K562 (cell line): Measurements from ENCODE around the gene DBT. TPM values are rescaled to one million over a fixed set of nuclear protein-coding genes. Genes with fewer than 3 reads are reported as not detected.

Experiments
- BRD9 ChIP-seq: fragments of 450-650 bp; IDR thresholded peaks from 2 replicates; pipeline ENCODE4 v1.6.1; 2018; ENCODE audit warnings: low read depth; ENCODE audit not compliant: partially characterized antibody
- CBX5 ChIP-seq: IDR thresholded peaks from 2 replicates; pipeline ENCODE4 v1.6.1; 2014; ENCODE audit warnings: low read depth, borderline replicate concordance
- CREB1 ChIP-seq, 2 experiments: sonication (generic) in 1 of 2; formaldehyde crosslinking in 1 of 2; IDR thresholded peaks; 2 replicates each; pipeline versions ENCODE4 v1.6.1 to v1.8.0; 2012 to 2022; ENCODE audit warnings: inconsistent platforms in 1 of 2, mild to moderate bottlenecking in 1 of 2, missing genetic modification reagents in 1 of 2, moderate library complexity in 1 of 2
- MED1 ChIP-seq: sonication (generic); formaldehyde crosslinking; IDR thresholded peaks from 2 replicates; pipeline ENCODE4 v1.8.1; 2023; ENCODE audit warnings: missing genetic modification reagents, borderline replicate concordance
- NFXL1 ChIP-seq: fragments of 450-650 bp; formaldehyde crosslinking; IDR thresholded peaks from 2 replicates; pipeline ENCODE4 v1.4.0; 2021; ENCODE audit warnings: mild to moderate bottlenecking
- SETDB1 ChIP-seq: IDR thresholded peaks from one replicate; pipeline ENCODE4 v1.6.1; 2012; ENCODE audit warnings: low read length, control low read depth, inconsistent platforms
- SNIP1 ChIP-seq: fragments of 450-650 bp; IDR thresholded peaks from 2 replicates; pipeline ENCODE4 v1.7.1; 2017; ENCODE audit warnings: low read depth, mild to moderate bottlenecking
- ZC3H8 ChIP-seq: fragments of 450-650 bp; IDR thresholded peaks from 2 replicates; pipeline ENCODE4 v1.6.1; 2017
- ZNF217 ChIP-seq: sonication (generic); formaldehyde crosslinking; IDR thresholded peaks from 2 replicates; pipeline ENCODE4 v1.8.0; 2022; ENCODE audit warnings: mild to moderate bottlenecking, missing genetic modification reagents
- ZNF224 ChIP-seq: sonication (generic); formaldehyde crosslinking; IDR thresholded peaks from 2 replicates; pipeline ENCODE4 v1.8.0; 2022; ENCODE audit warnings: mild to moderate bottlenecking, missing genetic modification reagents
- ZNF584 ChIP-seq: fragments of 200-800 bp; sonication (Bioruptor generic); IDR thresholded peaks from 2 replicates; pipeline ENCODE4 v1.6.1; 2016; ENCODE audit warnings: low read depth, mild to moderate bottlenecking, missing genetic modification characterization, missing compliant biosample characterization
- ZNF830 ChIP-seq: fragments of 250-450 bp; sonication (Bioruptor Pico); IDR thresholded peaks from 2 replicates; pipeline ENCODE4 v1.5.0; 2021; ENCODE audit warnings: mild to moderate bottlenecking
- ZSCAN29 ChIP-seq: fragments of 450-650 bp; IDR thresholded peaks from 2 replicates; pipeline ENCODE4 v1.6.1; 2017
- polyA plus RNA-seq, 8 experiments: library from polyadenylated mRNA; depleted of rRNA in 4 of 8; stranded (reverse) in 5 of 8; unstranded in 3 of 8; fragments of >200 nt; fragmentation: Nextera tagmentation in 2 of 8; fragmentation: Illumina TruSeq in 1 of 8; extraction: Ambion mirVana in 2 of 8; extraction: Trizol in 1 of 8; gene quantifications; 2 replicates each; pipeline versions ENCODE4 v1.2.1 to v1.2.3, GENCODE V29; 2011 to 2014; ENCODE audit warnings: inconsistent platforms in 1 of 8, missing spikeins in 1 of 8
- total RNA-seq, 7 experiments: library from RNA; depleted of rRNA in 6 of 7; stranded (reverse); fragments of >200 nt in 6 of 7; fragmentation: Illumina TruSeq in 2 of 7; extraction: Trizol in 2 of 7; gene quantifications; 2 replicates each; pipeline versions ENCODE4 v1.2.1 to v1.2.3, GENCODE V29; 2011 to 2021; ENCODE audit warnings: low replicate concordance in 1 of 7
- TF ChIP-seq, protein P1 (sequence below): fragments of 200-600 bp; sonication (generic); IDR thresholded peaks from one replicate; pipeline ENCODE4 v1.6.1; 2012; ENCODE audit warnings: mild to moderate bottlenecking, low read depth, low read length, inconsistent platforms
- TF ChIP-seq, protein P2 (sequence below): fragments of 450-650 bp; formaldehyde crosslinking; IDR thresholded peaks from 2 replicates; pipeline ENCODE4 v1.4.0; 2022; ENCODE audit warnings: missing genetic modification characterization
- TF ChIP-seq, protein P3 (sequence below): sonication (generic); formaldehyde crosslinking; IDR thresholded peaks from 2 replicates; pipeline ENCODE4 v1.8.1; 2023; ENCODE audit warnings: mild to moderate bottlenecking, missing genetic modification reagents

Gene DBT
- total and polyA plus RNA-seq, 9 of the 15 experiments (the other 6 are each of a cell fraction or from before 2014, with no cell fraction given), result 2.7 to 13.5 (median 7.3) TPM

DNA sequence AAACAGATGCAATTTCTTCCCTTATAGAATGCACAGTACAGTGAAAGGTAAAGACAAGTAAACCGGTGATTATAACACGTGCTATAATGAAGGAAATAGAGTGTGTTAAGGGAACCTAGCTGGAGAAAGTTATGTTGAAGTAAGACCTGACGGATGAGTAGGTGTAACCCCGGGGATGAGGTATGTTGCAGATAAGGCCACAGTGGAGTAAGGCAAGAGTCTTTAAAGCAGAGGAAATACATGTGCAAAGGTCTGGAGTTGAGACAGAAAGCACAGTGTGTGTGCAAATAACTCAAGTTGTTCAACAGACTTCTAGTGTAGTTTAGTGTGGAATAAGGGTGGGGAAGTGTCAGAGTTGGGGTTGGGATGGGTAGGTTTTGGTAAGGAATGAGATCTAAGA lies 2.9 kb downstream of the DBT start (continued):
- TF ChIP-seq, protein P1, sequence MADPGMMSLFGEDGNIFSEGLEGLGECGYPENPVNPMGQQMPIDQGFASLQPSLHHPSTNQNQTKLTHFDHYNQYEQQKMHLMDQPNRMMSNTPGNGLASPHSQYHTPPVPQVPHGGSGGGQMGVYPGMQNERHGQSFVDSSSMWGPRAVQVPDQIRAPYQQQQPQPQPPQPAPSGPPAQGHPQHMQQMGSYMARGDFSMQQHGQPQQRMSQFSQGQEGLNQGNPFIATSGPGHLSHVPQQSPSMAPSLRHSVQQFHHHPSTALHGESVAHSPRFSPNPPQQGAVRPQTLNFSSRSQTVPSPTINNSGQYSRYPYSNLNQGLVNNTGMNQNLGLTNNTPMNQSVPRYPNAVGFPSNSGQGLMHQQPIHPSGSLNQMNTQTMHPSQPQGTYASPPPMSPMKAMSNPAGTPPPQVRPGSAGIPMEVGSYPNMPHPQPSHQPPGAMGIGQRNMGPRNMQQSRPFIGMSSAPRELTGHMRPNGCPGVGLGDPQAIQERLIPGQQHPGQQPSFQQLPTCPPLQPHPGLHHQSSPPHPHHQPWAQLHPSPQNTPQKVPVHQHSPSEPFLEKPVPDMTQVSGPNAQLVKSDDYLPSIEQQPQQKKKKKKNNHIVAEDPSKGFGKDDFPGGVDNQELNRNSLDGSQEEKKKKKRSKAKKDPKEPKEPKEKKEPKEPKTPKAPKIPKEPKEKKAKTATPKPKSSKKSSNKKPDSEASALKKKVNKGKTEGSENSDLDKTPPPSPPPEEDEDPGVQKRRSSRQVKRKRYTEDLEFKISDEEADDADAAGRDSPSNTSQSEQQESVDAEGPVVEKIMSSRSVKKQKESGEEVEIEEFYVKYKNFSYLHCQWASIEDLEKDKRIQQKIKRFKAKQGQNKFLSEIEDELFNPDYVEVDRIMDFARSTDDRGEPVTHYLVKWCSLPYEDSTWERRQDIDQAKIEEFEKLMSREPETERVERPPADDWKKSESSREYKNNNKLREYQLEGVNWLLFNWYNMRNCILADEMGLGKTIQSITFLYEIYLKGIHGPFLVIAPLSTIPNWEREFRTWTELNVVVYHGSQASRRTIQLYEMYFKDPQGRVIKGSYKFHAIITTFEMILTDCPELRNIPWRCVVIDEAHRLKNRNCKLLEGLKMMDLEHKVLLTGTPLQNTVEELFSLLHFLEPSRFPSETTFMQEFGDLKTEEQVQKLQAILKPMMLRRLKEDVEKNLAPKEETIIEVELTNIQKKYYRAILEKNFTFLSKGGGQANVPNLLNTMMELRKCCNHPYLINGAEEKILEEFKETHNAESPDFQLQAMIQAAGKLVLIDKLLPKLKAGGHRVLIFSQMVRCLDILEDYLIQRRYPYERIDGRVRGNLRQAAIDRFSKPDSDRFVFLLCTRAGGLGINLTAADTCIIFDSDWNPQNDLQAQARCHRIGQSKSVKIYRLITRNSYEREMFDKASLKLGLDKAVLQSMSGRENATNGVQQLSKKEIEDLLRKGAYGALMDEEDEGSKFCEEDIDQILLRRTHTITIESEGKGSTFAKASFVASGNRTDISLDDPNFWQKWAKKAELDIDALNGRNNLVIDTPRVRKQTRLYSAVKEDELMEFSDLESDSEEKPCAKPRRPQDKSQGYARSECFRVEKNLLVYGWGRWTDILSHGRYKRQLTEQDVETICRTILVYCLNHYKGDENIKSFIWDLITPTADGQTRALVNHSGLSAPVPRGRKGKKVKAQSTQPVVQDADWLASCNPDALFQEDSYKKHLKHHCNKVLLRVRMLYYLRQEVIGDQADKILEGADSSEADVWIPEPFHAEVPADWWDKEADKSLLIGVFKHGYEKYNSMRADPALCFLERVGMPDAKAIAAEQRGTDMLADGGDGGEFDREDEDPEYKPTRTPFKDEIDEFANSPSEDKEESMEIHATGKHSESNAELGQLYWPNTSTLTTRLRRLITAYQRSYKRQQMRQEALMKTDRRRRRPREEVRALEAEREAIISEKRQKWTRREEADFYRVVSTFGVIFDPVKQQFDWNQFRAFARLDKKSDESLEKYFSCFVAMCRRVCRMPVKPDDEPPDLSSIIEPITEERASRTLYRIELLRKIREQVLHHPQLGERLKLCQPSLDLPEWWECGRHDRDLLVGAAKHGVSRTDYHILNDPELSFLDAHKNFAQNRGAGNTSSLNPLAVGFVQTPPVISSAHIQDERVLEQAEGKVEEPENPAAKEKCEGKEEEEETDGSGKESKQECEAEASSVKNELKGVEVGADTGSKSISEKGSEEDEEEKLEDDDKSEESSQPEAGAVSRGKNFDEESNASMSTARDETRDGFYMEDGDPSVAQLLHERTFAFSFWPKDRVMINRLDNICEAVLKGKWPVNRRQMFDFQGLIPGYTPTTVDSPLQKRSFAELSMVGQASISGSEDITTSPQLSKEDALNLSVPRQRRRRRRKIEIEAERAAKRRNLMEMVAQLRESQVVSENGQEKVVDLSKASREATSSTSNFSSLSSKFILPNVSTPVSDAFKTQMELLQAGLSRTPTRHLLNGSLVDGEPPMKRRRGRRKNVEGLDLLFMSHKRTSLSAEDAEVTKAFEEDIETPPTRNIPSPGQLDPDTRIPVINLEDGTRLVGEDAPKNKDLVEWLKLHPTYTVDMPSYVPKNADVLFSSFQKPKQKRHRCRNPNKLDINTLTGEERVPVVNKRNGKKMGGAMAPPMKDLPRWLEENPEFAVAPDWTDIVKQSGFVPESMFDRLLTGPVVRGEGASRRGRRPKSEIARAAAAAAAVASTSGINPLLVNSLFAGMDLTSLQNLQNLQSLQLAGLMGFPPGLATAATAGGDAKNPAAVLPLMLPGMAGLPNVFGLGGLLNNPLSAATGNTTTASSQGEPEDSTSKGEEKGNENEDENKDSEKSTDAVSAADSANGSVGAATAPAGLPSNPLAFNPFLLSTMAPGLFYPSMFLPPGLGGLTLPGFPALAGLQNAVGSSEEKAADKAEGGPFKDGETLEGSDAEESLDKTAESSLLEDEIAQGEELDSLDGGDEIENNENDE, result no peak
- TF ChIP-seq ZNF224 (CRISPR knock-in tag) (no peak), SETDB1 (no peak), ZNF217 (CRISPR knock-in tag) (no peak), ZC3H8 (no peak), CBX5 (no peak), NFXL1 (CRISPR knock-in tag) (no peak), CREB1 (IDR thresholded peaks at IDR 0.05) (no peak), CREB1 (CRISPR knock-in tag; IDR thresholded peaks at IDR 0.05) (no peak), MED1 (CRISPR knock-in tag) (no peak), ZNF830 (CRISPR knock-in tag) (no peak), SNIP1 (no peak), ZSCAN29 (no peak), BRD9 (peak; percentile 22), ZNF584 (no peak)
- TF ChIP-seq, protein P2, sequence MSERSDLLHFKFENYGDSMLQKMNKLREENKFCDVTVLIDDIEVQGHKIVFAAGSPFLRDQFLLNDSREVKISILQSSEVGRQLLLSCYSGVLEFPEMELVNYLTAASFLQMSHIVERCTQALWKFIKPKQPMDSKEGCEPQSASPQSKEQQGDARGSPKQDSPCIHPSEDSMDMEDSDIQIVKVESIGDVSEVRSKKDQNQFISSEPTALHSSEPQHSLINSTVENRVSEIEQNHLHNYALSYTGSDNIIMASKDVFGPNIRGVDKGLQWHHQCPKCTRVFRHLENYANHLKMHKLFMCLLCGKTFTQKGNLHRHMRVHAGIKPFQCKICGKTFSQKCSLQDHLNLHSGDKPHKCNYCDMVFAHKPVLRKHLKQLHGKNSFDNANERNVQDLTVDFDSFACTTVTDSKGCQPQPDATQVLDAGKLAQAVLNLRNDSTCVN (CRISPR knock-in tag), result no peak
- TF ChIP-seq, protein P3, sequence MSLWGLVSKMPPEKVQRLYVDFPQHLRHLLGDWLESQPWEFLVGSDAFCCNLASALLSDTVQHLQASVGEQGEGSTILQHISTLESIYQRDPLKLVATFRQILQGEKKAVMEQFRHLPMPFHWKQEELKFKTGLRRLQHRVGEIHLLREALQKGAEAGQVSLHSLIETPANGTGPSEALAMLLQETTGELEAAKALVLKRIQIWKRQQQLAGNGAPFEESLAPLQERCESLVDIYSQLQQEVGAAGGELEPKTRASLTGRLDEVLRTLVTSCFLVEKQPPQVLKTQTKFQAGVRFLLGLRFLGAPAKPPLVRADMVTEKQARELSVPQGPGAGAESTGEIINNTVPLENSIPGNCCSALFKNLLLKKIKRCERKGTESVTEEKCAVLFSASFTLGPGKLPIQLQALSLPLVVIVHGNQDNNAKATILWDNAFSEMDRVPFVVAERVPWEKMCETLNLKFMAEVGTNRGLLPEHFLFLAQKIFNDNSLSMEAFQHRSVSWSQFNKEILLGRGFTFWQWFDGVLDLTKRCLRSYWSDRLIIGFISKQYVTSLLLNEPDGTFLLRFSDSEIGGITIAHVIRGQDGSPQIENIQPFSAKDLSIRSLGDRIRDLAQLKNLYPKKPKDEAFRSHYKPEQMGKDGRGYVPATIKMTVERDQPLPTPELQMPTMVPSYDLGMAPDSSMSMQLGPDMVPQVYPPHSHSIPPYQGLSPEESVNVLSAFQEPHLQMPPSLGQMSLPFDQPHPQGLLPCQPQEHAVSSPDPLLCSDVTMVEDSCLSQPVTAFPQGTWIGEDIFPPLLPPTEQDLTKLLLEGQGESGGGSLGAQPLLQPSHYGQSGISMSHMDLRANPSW (CRISPR knock-in tag), result no peak
